T follicular helper cell (primary cell): ENCODE measurements around the gene NBEA.

Experiments
- DNase-seq: peaks from one replicate; pipeline ENCODE4 v3.0.0-alpha.2; 2020; ENCODE audit warnings: low read depth

NBEA gene

DNA sequence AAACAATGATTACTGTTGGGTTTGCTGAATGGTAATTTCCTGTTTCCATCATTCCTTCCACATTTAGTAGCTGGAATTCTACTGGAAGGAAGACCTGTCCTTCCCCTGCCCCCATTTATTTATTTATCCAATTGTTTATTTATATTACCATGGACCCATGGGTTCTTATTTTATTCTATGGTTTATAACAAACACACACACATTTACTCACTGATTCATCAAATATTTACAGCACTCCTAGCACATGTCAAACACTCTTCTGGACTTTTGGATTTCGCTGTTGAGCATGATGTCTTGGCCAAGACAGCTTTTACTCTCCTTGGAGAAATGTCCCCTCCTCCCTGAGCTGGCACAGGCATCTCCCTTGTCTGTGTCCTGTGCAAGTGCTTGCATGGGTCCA lies 762.3 kb downstream of the NBEA start:
- no peak for DNase-seq

DNA sequence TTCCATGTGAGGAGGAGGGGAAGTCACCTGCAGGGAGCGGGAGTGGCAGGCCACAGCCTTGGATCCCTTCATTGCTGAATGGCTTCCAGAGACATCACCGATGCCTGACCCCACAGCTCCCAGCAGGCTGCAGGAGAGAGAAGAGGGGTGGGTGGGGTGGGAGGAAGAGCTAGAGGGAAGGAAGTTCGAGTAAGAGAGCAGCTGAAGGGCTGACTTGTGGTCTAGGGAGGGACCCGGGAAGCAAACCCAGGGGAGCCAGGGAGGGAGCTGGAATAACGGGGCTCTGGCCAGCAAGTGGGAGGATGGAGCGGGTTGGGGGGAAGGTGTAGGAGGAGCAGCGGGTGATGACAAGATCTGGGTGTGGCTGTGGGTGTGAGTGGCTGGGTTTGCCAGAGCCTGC lies 764.2 kb downstream of the NBEA start:
- no peak for DNase-seq

DNA sequence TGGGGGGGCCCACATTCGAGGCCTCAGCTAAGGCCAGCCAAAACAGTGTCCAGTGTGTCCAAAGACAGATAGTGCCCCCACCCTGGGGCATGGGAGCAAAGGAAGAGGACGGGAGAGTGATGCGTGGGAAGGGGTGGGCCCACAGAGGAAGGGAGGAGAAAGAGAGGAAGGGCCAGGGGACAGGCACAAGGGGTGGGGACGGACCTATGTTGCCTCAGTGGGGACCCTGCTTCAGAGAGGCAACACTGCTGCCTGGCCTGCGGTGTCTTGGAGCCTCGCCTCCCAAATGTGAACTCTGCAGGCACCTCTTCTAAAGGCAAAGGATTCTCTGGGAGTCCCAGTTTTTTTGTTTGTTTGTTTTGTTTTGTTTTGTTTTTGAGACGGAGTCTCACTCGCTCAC lies 764.7 kb downstream of the NBEA start:
- DNase-seq, result no peak

DNA sequence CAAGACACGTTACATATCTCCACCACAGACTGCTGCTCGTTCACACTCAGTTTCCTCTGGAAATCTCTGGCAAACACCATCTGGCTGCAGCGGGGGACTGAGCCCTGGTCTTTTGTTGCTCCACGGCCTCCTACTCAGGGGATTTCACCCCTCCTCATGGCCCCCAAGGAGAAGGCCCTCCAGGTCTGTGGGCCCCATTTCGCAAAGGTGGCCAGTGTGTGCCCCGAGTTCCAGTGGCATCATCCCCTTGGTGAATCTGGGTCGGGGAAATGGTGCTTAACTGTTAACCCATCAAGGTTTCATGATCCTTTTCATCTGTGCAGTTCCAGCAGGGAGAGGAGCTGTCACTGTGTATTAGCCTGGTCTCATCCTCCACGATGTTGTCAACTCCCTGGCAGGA lies 769.8 kb downstream of the NBEA start:
- no peak for DNase-seq

DNA sequence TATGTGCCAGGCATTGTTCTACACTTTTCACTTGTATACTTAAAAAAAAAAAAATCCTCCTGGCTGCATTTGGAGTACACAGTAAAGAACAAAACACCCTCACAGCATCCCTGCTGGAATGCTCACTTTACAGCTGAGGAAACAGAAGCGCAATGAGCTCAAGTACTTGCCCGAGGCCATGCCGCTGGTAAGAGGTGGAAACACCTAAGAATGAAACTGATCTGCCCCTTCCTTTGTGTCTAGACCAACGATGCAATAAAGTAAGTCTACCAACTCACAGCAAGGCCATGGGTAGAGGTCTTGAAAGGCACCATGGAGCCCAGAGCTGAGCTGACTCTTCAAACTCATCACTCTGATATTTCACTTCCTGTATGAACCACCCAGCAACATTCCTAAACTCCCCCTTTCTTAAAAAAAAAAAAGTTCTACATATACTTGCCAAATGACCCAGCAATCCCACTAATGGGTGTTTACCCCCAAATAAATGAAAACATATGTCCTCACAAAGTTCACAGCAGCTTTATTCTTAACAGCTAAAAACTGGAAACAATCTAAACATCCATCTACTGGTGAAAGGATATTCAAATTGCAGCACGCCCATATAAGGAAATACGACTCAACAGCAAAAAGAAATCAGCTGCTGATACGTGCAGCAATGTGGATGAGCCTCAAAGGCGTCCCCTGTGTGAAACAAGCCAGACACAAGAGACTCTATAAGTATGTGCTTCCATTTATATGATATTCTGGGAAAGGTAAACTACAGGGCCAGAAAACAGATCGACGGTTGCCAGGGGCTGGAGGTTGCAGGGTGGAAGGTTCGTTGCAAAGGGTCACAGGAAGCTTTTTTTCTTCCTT lies 771.1 kb downstream of the NBEA start:
- DNase-seq, result no peak

DNA sequence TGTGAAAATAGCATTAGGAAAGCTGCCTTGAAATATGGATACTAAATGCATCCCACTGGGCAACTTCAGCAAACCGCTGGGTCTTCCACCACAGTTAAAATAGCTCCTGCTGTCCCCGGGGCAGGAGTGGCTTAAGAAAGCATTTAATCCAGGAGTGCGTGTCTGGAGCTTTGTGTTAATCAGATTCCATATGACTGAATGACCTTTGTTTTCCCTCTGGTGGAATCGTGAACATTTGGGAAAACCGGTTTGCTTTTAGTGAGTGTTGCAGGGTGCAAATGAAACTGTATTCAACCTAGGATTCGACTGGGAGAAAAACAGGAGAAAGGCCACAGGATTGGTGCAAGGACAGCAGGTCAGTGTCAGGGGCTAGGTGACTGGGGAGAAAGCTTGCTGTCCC lies 772.1 kb downstream of the NBEA start:
- no peak for DNase-seq

DNA sequence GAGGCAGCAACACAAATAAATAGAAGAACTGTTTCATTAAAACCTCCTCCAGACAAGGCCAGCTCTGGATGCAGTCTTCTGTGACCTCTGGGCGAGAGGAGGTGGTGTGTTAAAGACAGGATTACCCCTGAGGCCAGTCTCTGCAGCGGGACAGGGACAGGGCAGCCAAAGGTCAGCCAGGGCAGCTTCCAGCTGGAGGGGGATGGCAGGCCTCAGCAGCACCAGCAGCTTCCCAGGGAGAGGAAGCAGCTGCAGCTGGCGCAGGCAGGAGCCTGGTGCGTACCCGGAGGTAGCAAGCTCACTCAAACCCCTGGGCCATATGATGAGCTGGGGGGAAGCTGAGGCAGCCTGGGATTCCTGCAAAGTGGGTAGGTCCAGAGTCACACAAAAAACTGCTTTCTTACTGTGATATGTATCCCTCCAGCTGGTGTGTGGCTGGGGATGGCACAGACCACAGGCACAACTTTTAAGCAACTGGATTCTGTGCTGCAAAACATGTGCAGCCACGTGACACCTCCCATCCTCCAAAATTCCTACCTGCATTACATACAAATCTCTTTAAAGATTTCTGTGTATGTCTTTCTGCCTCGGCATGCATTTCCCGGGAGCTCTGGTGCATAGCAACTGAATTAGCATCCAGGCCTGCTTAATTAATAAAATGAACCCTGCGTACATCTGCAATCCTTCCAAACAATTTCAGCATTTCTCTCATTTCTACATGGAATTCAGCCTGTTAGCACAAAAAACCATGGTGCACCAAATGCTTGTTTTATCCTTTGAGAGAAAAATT lies 772.7 kb downstream of the NBEA start:
- no peak for DNase-seq

DNA sequence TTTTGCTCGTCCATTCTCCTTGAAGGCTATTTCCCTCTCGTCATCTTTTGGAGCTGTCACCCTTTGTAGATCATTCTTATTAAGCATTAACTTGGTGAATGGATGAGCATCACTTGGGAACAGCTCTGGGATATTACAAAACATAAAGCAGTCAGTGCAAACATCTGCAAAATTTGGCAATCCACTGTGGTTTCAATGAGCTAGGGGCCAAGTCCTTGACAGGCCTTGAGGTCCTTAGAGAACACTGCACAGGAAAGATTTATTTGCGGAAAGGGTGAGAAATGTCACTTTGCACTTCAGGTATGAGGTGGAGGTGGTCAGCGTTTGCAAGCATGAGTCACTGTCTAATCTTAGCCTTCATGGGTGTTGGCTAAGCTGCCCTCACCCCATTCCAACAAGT lies 774.1 kb downstream of the NBEA start:
- no peak for DNase-seq

DNA sequence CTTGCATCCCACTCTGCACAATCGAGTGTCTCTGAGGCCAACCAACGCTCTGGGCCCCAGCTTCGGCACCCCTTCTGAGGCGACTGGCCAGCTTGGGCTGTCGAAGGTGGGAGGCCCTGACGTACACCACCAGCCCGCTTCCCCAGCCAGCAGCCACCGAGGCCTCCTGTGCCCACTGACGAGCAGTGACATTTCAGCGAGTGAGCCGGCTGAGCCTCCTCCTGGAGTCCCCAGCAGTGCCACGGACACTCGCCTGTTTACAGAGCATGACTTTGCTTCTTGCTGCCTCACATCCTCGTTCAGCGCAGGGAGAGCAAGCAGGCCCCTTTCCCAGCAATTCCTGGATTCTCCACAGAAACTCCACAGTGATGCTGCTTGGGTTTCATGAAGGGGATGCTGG lies 774.7 kb downstream of the NBEA start:
- no peak for DNase-seq

DNA sequence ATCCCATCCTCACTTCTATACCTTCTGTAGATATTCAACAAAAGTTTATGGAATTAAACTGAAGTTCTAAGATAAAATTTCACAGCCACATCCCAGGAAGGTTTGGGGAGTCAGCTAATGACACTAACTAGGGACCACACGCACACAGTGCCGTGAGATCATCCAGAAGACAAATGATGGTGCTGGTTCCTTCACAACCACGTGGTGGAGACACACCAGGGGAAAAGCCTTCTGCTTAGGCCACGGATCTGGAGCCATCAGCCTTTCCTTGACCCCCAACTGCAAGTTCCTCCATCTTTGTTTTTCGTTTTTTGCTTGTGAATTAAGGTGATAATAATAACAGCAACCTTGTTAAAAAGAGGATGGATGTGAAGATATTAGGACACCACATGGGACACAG lies 776.0 kb downstream of the NBEA start:
- DNase-seq, result no peak

DNA sequence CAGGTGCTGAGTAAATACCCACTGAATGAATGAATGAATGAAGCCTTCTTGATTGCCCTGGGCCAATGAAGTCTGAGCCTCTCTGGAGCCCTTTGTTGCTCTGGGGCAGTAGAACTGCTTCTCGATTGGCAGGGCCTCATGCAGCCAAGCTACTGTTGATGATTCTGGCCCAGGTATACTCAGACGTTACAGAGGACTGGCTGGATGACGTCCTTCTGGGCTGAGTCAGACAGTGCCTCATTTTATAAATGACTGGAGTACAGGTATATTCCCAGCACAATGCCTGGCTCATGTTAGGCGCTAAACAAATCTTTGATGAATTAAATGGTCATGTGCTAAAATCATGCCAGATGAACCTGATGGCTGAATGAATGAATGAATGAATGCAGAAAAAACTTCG lies 778.2 kb downstream of the NBEA start:
- no peak for DNase-seq

DNA sequence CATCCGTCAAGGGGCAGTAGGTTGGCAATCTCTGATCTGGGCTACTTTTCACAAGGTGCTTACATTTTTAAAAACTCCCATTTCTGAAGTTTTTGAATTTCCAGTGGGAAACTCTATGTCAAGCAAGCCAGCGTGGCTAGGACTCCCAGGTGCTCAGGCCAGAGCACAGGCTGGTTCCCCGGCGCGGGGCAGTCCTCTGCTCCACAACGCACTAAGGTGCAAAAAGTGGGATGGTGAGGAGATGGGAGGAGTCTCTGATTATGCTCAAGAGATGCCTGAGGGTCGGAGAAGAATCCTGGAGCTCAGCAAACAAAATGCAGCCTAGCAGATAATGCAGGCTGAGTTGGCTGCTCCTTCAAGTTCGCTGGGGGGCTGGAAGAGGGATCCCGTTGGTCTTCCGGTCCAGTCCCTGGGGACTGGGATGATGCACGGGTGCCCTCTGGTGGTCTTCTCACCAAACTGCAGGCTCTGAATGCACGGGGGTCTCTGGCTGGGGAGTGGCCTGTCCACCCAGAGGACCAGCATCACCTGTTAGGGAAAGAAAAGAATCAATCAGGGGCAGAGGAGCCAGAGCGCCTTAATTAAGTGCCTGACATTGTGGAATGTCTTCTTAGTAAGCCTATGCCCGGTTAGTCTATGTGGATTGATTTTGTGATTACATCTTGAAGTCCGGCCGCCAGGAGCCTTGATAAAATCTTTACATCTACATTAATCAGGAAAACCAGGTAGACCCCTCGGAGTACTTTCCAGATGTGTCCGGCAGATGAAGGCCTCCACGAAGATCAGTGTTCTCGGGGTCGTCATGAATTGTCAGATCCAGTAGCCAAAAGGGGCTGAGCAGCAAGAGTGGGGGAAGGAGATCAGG lies 778.9 kb downstream of the NBEA start:
- DNase-seq, result no peak
